NCI-H128 (cell line): ENCODE results near the gene DOCK8.
A peak's percentile ranks its signal among the peaks of the same experiment; 100 is the strongest.

Experiments used
- DNase-seq: peaks from one replicate; lab custom pipeline; 2025; ENCODE audit not compliant: unreplicated experiment; lab: John Stamatoyannopoulos, UW

DOCK8 gene

DNA sequence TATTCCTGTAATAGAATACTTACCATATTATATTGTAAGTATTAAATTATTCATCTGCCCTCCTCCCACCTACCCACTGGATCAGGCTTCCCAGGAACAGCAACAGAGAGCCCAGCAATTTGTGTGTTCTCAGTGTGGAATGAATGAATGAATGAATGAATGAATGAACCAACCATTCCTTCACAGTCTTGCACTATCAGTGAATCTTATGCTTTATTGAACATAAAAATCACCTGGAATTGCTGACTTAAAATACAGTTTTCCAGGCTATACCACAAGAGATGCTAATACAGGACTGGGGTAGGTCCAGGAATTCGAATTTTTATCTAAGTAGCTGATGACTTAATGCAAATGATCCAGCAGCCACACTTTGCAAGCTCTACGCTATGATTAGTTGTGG lies 51.6 kb downstream of the DOCK8 start:
- DNase-seq, result no peak

DNA sequence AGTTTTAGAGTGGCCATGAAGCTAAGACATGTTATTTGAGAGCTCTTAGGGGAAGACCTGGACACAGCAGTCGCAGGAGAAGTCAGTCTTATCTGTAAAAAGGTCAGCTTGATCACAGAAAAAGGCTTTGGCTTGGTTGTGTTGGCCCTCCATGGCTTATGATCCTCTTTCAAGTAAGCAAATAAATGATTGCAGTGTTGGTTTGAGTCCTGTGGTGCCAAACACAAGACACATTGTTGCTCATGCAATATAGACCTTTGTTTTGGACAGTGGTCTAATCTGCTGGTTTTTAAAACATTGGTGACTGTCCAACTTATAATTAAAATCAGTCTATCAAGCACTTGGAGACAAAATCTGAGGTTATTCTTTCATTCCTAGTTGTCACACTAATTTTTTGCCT lies 54.0 kb downstream of the DOCK8 start:
- DNase-seq, result no peak

- DNase-seq, result no peak
Observed at GRCh38 chr9:269081-269711, 54.5 kb downstream of the DOCK8 start.

GRCh38 chr9:270657-271237 lies 56.1 kb downstream of the DOCK8 start:
- DNase-seq, result no peak

DNA sequence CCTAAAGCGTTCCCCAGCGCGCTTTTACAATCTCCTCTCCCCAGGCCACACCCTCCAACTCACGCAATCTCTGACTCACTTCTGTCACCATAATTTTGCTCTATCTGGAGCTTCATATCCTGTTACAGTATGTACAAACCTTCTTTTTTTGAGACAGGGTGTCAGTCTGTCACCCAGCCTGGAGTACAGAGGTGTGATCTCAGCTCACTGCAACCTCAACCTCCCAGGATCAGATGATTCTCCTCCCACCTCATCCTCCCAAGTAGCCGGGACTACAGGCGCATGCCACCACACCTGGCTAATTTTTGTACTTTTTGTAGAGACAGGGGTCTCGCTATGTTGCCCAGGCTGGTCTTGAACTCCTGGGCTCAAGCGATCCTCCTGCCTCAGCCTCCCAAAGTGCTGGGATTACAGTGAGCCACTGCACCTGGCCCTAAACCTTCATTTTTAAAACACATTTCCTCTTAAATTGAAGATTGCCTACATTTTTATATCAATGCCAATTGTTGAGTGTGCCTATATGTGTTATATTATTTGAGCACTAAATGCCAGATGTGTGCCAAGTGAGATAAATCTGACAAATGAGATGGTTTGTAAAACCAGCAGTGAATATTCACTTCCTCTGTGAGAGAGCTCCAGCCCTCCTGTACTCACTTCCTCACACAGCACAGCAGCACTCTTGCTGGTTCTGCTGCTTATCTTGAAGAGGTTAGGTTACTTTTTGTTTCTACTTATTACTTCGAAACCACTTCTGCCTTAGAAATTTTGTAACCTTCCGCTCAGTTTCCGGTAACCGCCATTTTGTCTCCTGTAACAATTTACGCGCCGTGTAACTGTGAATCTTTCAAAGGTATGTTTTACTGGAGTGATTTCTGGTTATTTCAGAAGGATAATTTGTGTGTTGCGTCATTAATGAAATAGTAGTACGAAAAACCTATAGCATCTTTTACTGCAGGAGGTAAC lies 57.9 kb downstream of the DOCK8 start:
- DNase-seq, result no peak

- DNase-seq, result no peak
Observed at GRCh38 chr9:274406-274805, 59.7 kb downstream of the DOCK8 start.

GRCh38 chr9:277601-278295 lies 63.1 kb downstream of the DOCK8 start:
- no peak for DNase-seq

- no peak for DNase-seq
Observed at GRCh38 chr9:278651-279050, 64.0 kb downstream of the DOCK8 start.

DNA sequence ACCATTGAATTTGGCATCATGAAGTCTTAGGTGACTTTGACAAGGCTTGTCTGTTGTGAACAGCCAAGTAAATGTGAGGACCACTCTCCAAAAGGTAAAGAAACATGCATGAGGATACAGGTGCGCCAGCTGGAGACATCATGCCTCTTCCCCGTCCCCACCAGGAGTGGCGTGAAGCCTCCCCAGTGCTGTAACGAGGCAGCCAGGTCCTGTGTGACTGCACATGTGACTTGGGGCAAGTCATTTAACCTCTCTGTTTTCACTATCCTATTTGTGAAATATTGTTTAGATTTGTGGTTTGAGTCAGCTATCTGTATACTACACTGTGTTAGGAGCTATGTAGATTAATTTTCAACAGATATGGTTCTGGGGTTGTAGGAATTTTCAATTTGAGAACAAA lies 65.0 kb downstream of the DOCK8 start:
- no peak for DNase-seq

- no peak for DNase-seq
Observed at GRCh38 chr9:281741-282645, 67.3 kb downstream of the DOCK8 start.

DNA sequence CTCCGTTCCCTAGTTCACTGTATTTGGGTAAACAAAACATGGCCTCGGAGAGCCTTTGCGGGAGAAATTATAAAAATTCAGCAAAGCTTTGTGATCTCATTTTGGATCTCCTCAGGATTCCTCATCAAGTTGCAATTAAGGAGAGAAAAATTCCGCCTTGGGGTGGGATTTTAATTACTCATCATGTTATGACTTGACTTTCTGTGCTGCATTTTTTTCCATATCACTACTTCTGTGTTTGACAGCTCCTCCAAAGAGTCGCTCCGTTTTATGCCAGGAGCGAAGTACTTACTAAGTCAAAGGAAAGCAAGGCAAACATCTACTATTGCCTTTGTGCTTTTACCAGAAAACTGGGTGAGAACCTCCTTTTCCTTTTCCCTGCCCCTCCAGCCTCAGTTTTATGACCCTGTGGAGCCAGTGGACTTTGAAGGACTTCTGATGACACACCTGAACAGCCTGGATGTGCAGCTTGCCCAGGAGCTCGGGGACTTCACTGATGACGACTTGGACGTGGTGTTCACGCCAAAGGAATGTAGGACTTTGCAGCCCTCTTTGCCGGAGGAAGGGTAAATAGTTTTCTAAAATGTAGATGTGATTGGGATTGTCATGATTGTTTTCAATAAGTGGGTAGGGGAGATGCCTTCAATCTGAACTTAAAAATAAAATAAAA lies 71.5 kb downstream of the DOCK8 start:
- DNase-seq, result no peak

DNA sequence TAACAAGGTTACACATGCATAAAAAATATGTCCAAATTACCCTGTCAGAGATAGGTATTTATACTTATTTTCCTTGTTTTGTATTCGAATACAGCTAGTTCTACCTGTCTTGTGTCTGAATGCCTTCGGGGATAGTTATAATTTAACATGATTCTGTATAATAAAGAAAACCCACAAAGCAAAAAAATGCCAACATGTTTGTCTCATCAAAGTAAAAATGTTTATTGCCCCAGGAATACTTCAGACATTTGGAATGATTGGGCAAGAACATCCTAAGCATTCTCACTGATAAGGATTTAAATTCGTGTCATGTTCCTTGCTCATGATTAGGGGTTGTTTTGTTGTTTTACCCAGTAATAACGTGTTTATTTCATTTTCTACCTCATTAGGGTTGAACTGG lies 74.5 kb downstream of the DOCK8 start:
- no peak for DNase-seq

DNA sequence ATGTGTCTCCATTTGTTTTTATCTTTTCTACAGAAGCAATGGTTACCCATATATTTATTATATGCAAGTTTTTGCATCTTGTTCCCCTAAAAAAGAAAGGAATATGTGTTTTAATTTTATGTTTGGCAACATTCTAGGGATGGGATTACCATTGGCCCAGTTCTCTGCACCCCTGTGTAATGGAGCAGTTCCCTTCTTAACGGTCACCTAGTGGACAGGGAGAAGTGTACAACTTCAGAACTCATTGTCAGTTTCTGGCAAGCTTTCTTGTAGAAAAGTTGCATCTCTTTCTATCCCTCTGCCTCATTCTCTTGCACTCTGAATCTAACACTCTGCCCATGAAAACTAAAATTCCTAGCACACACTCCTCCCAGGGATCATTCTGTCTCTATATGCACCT lies 78.2 kb downstream of the DOCK8 start:
- DNase-seq, result no peak

DNA sequence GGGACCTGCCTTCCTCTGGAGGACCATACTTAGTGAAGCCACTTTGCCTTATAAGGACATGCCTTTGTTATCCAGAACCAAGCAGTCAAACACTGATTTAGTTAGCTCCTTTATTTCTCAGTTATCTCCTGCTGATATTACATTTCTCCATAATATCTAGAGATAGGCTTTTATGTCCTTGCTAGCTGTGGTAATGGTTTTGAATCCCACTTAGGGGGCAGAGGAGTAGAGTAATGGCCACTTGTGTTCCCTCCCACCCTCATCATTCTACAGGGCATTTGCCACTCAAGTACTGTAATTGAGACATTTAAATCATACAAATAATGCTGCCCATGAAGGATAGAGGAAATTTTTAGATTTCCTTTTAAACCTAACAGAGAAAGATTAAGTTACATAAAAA lies 80.9 kb downstream of the DOCK8 start:
- DNase-seq, result peak; percentile 9

DNA sequence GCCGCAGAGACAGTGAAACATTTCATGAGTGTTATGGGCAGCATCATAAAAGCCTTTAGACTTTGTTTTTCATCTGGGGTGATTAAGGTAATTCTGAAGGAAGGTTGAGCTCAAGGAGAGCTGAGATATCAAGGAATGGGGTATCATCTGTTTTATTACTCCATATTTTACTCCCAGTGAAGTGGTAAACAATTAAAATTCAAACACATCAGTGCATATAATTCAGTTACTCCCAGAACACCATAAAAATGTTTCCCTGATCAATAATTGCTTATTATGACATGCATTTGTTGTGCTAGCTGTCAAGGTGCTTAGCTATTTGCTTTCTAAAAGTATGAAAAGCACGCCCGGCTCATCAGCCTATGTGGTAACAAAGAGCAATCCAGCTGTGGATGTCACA lies 81.7 kb downstream of the DOCK8 start:
- no peak for DNase-seq

DNA sequence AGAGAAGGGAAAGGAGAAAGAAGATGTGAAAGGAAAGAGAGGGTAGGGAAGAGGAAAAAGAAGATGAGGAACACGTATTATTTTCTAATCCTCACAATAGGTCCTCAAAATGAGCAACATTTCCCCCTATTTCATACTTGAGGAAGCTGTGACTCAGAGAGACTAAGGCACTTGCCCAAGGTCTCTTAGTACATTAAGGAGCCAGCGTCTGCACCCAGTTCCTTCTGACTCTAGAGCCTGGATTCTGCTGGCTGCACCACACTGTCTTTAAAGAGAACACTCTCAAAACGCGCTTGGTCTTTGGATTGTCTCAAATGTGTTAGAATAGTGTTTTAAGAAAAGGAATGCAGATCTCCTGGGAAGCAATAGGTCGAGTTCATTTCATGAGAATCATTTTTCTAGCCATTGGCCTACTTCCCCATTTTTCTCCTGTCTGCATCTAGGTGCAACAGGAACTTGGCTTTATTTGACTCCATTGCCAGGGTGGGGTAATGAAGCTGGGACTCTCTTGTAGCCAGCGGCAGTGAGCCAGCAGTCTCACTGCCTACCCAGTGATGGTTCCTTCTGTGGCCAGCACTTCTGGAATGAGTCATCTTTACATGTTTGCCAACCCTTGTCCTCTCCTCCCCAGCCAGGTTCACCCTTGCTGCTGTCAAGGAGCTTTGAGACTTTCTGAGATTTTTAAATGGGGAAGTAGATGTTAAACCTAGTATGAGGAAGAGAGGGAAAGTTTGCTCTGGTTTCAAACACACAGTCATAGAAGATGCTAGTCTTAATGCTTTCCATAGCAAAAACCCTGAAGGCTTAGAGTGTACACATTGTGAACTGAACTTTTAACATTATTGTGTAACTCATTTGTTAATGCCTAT lies 82.7 kb downstream of the DOCK8 start:
- no peak for DNase-seq

- no peak for DNase-seq
Observed at GRCh38 chr9:303502-303901, 88.8 kb downstream of the DOCK8 start.

DNA sequence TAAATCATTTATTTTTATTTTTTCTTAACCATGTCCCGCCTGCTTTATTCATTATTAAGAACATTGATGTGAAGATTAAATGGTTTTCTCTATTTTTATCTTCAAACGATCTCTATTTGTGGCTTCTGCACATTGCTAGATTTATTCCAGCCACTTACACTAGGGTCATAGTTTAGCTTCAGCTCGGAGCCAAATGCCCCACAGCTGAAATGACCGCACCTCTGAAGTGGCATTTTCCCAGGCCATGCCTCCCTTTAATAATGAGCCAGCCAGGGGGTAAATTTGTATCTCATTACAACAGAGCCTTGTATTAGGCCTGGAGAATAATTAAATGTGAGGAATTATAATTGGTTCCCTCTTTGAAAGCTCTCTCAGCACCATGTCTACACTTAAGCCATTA lies 89.4 kb downstream of the DOCK8 start:
- DNase-seq, result no peak
